Measurements from ENCODE around the gene GALNT14.

GALNT14 gene

DNA sequence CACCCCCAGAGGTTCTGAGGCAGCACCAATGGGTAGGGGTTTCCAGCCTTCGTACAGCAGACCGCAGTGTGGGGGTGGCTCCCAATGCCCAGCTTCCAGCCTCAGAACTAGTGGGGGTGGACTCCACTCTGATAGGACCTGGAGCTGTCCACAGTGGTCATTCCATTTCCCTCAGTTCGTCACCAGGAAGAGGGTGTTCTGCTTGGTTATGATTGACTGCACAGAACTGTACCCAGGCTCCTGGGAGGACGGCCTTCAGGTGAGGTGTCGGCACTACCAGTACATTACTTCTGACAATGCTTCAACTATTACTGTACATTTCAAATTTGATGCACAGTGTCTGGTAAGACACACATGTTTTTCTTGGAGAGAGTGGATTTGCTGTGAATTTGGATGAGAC, 180.6 kb downstream of the GALNT14 start:
- H3K4me2 ChIP-seq (ENCODE audit: low read length, poor library complexity, severe bottlenecking) = no peak overlapping the region
- H2BK5ac ChIP-seq (ENCODE audit: low read depth, low read length, poor library complexity, severe bottlenecking) = no peak overlapping the region
- no peak overlapping the region for H3K4ac ChIP-seq (ENCODE audit: low read depth in 1 of 2, low read length in 2 of 2)
- H4K8ac ChIP-seq (ENCODE audit: low read length) = no peak overlapping the region
- H2BK12ac ChIP-seq (ENCODE audit: low read length in 2 of 2) = no peak overlapping the region
- peaks cover 12% of the 10 kb centered on the region for H3K79me1 ChIP-seq (replicated peaks; ENCODE audit: low read length, poor library complexity, severe bottlenecking)
- no peak overlapping the region for H3K9ac ChIP-seq (ENCODE audit: low read length)
- H3K14ac ChIP-seq (ENCODE audit: low read length in 2 of 2) = no peak overlapping the region
- H2AFZ ChIP-seq (ENCODE audit: low read depth, low read length) = no peak overlapping the region
- H3K18ac ChIP-seq (ENCODE audit: low read depth in 1 of 2, low read length in 2 of 2) = no peak overlapping the region
- H3K4me3 ChIP-seq (ENCODE audit: insufficient read depth in 1 of 2, low read depth in 1 of 2, low read length in 2 of 2) = no peak overlapping the region
- no peak overlapping the region for H2BK120ac ChIP-seq (ENCODE audit: low read depth, low read length)
- peaks cover 0 to 35% of the 10 kb centered on the region in 2 experiments for H3K36me3 ChIP-seq (ENCODE audit: control insufficient read depth in 1 of 2, insufficient read depth in 2 of 2, low read depth in 1 of 2, low read length in 2 of 2)
- peaks cover 12% of the 10 kb centered on the region for H3K4me1 ChIP-seq (ENCODE audit: control insufficient read depth, insufficient read depth, low read depth, low read length)
- H2AK5ac ChIP-seq (ENCODE audit: low read length, severe bottlenecking) = no peak overlapping the region
- peaks cover 0 to 21% of the 10 kb centered on the region in 2 experiments for H3K27me3 ChIP-seq (ENCODE audit: control insufficient read depth in 1 of 2, insufficient read depth in 1 of 2, low read length in 2 of 2)
- no peaks in the 10 kb centered on the region for H3K9me3 ChIP-seq (ENCODE audit: control insufficient read depth, low read length)
- WGBS = 75% methylated on average over 4 of the region's 5 CpGs
- H2BK15ac ChIP-seq (ENCODE audit: low read depth, poor library complexity, severe bottlenecking) = no peak overlapping the region
- no peak overlapping the region for H4K91ac ChIP-seq (ENCODE audit: low read length)
- no peak for DNase-seq
- no peak overlapping the region for H3K27ac ChIP-seq (ENCODE audit: low read length, poor library complexity, severe bottlenecking)
- H3K23ac ChIP-seq (ENCODE audit: low read length in 2 of 2) = no peak overlapping the region

DNA sequence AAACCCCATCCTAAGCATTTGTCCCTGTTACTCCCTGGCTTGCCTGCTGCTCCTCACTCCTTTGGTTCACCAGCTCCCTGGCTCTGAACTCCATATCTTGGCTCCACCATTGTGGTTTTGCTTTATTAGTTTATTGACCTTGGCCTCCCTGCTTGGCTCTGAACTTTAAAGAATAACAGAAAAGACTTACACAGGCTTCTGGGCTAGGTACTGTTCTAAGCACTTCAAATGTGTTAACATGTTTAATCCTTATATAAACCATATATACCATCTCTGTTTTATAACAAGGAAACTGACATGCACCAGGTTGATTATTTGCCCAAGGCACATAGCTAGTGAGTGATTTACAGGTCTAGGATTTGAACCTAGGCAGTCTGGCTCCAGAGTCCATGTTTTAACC, 181.2 kb downstream of the GALNT14 start:
- Histone ChIP-seq H3K14ac (ENCODE audit: low read length in 2 of 2) (no peak overlapping the region), H2BK5ac (ENCODE audit: low read depth, low read length, poor library complexity, severe bottlenecking) (no peak overlapping the region), H3K4me2 (ENCODE audit: low read length, poor library complexity, severe bottlenecking) (no peak overlapping the region), H3K18ac (ENCODE audit: low read depth in 1 of 2, low read length in 2 of 2) (no peak overlapping the region), H3K9ac (ENCODE audit: low read length) (no peak overlapping the region), H3K4me3 (ENCODE audit: insufficient read depth in 1 of 2, low read depth in 1 of 2, low read length in 2 of 2) (no peak overlapping the region), H2BK15ac (ENCODE audit: low read depth, poor library complexity, severe bottlenecking) (no peak overlapping the region), H3K4ac (ENCODE audit: low read depth in 1 of 2, low read length in 2 of 2) (no peak overlapping the region), H2BK12ac (ENCODE audit: low read length in 2 of 2) (no peak overlapping the region), H2BK120ac (ENCODE audit: low read depth, low read length) (no peak overlapping the region), H4K91ac (ENCODE audit: low read length) (no peak overlapping the region), H3K9me3 (ENCODE audit: control insufficient read depth, low read length) (no peaks in the 10 kb centered on the region), H3K79me1 (replicated peaks; ENCODE audit: low read length, poor library complexity, severe bottlenecking) (peaks cover 12% of the 10 kb centered on the region), H3K27me3 (ENCODE audit: control insufficient read depth in 1 of 2, insufficient read depth in 1 of 2, low read length in 2 of 2) (peaks cover 0 to 17% of the 10 kb centered on the region in 2 experiments), H3K4me1 (ENCODE audit: control insufficient read depth, insufficient read depth, low read depth, low read length) (peaks cover 12% of the 10 kb centered on the region), H3K27ac (ENCODE audit: low read length, poor library complexity, severe bottlenecking) (no peak overlapping the region), H4K8ac (ENCODE audit: low read length) (no peak overlapping the region), H3K23ac (ENCODE audit: low read length in 2 of 2) (no peak overlapping the region), H2AK5ac (ENCODE audit: low read length, severe bottlenecking) (no peak overlapping the region), H2AFZ (ENCODE audit: low read depth, low read length) (no peak overlapping the region), H3K36me3 (ENCODE audit: control insufficient read depth in 1 of 2, insufficient read depth in 2 of 2, low read depth in 1 of 2, low read length in 2 of 2) (peaks cover 0 to 31% of the 10 kb centered on the region in 2 experiments)
- no peak for DNase-seq

DNA sequence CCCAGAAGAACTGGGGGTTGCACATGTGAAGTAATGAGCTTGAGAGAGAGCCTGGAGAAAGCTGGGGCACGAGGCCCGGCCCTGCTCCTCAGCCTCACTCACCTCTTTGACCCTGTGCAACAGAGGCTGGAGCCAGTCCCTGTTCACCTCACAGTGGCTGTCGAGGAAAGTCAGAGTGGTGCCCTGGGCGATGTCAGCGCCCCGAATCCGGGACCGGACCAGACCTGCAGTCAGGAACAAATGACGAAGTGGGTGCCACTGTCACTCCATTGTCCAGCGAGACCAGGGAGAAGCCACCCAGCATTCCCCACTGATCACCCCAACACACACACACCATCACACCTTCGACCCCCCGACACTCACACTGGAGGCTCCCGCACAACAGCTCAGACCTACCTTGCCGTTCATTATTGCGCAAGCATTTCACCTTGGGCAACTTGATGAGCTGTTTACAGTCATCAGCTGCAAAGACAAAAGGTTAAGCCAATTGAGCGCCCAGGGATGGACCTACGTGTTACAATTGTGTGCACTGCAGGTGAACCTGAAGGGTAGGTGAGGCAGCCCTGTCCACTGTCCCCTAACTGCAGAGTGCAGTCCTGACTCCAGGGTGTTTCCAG, 182.6 kb downstream of the GALNT14 start:
- Histone ChIP-seq H2BK120ac (ENCODE audit: low read depth, low read length) (no peak overlapping the region), H3K9me3 (ENCODE audit: control insufficient read depth, low read length) (no peaks in the 10 kb centered on the region), H3K4me3 (ENCODE audit: insufficient read depth in 1 of 2, low read depth in 1 of 2, low read length in 2 of 2) (no peak overlapping the region), H3K14ac (ENCODE audit: low read length in 2 of 2) (no peak overlapping the region), H3K4me2 (ENCODE audit: low read length, poor library complexity, severe bottlenecking) (no peak overlapping the region), H2AK5ac (ENCODE audit: low read length, severe bottlenecking) (no peak overlapping the region), H2BK5ac (ENCODE audit: low read depth, low read length, poor library complexity, severe bottlenecking) (no peak overlapping the region), H3K79me1 (replicated peaks; ENCODE audit: low read length, poor library complexity, severe bottlenecking) (peaks cover 11% of the 10 kb centered on the region), H3K9ac (ENCODE audit: low read length) (no peak overlapping the region), H3K27me3 (ENCODE audit: control insufficient read depth in 1 of 2, insufficient read depth in 1 of 2, low read length in 2 of 2) (peaks cover 0 to 15% of the 10 kb centered on the region in 2 experiments), H3K27ac (ENCODE audit: low read length, poor library complexity, severe bottlenecking) (no peak overlapping the region), H3K4ac (ENCODE audit: low read depth in 1 of 2, low read length in 2 of 2) (no peak overlapping the region), H3K36me3 (ENCODE audit: control insufficient read depth in 1 of 2, insufficient read depth in 2 of 2, low read depth in 1 of 2, low read length in 2 of 2) (peaks cover 0 to 35% of the 10 kb centered on the region in 2 experiments), H3K18ac (ENCODE audit: low read depth in 1 of 2, low read length in 2 of 2) (no peak overlapping the region), H2BK15ac (ENCODE audit: low read depth, poor library complexity, severe bottlenecking) (no peak overlapping the region), H3K4me1 (ENCODE audit: control insufficient read depth, insufficient read depth, low read depth, low read length) (peaks cover 12% of the 10 kb centered on the region), H3K23ac (ENCODE audit: low read length in 2 of 2) (no peak overlapping the region), H2AFZ (ENCODE audit: low read depth, low read length) (no peak overlapping the region), H4K91ac (ENCODE audit: low read length) (no peak overlapping the region), H4K8ac (ENCODE audit: low read length) (no peak overlapping the region), H2BK12ac (ENCODE audit: low read length in 2 of 2) (no peak overlapping the region)
- DNase-seq = no peak
- 88% methylated on average over 17 of the region's 17 CpGs for WGBS

DNA sequence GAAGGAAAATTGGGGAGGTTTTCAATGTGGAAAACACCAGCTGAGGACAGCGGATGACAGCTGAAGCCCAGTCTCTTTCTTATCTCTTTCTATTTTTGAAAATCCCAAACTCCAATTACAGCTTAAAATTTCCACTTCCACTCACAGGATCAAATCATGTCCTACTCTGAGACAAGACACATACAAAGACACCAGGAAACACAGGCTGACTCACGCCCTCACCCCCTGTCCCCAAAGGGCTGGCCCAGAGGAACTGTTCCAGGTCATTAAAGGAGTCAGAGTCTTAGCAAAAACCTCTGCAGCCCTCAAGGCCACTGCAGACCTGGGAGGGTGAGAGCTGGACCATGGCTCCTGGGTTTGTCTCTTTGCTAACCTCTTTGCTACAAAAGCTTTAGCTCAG, 187.9 kb downstream of the GALNT14 start:
- peaks cover 5% of the 10 kb centered on the region for H3K79me1 ChIP-seq (replicated peaks; ENCODE audit: low read length, poor library complexity, severe bottlenecking)
- H3K4me2 ChIP-seq (ENCODE audit: low read length, poor library complexity, severe bottlenecking) = no peak overlapping the region
- no peak overlapping the region for H2BK5ac ChIP-seq (ENCODE audit: low read depth, low read length, poor library complexity, severe bottlenecking)
- no peak overlapping the region for H3K14ac ChIP-seq (ENCODE audit: low read length in 2 of 2)
- no peak overlapping the region for H2AK5ac ChIP-seq (ENCODE audit: low read length, severe bottlenecking)
- no peaks in the 10 kb centered on the region for H3K27me3 ChIP-seq (ENCODE audit: control insufficient read depth in 1 of 2, insufficient read depth in 1 of 2, low read length in 2 of 2)
- no peak overlapping the region for H2BK120ac ChIP-seq (ENCODE audit: low read depth, low read length)
- H3K23ac ChIP-seq (ENCODE audit: low read length in 2 of 2) = no peak overlapping the region
- no peak overlapping the region for H4K91ac ChIP-seq (ENCODE audit: low read length)
- no peaks in the 10 kb centered on the region for H3K9me3 ChIP-seq (ENCODE audit: control insufficient read depth, low read length)
- no peak overlapping the region for H2AFZ ChIP-seq (ENCODE audit: low read depth, low read length)
- no peak overlapping the region for H3K4ac ChIP-seq (ENCODE audit: low read depth in 1 of 2, low read length in 2 of 2)
- H2BK12ac ChIP-seq (ENCODE audit: low read length in 2 of 2) = no peak overlapping the region
- H3K27ac ChIP-seq (ENCODE audit: low read length, poor library complexity, severe bottlenecking) = no peak overlapping the region
- H3K18ac ChIP-seq (ENCODE audit: low read depth in 1 of 2, low read length in 2 of 2) = no peak overlapping the region
- no peak overlapping the region for H3K9ac ChIP-seq (ENCODE audit: low read length)
- 82% methylated on average over 2 of the region's 2 CpGs for WGBS
- H3K4me3 ChIP-seq (ENCODE audit: insufficient read depth in 1 of 2, low read depth in 1 of 2, low read length in 2 of 2) = no peak overlapping the region
- no peak for DNase-seq
- peaks cover 0 to 35% of the 10 kb centered on the region in 2 experiments for H3K36me3 ChIP-seq (ENCODE audit: control insufficient read depth in 1 of 2, insufficient read depth in 2 of 2, low read depth in 1 of 2, low read length in 2 of 2)
- H2BK15ac ChIP-seq (ENCODE audit: low read depth, poor library complexity, severe bottlenecking) = no peak overlapping the region
- peaks cover 2% of the 10 kb centered on the region for H3K4me1 ChIP-seq (ENCODE audit: control insufficient read depth, insufficient read depth, low read depth, low read length)
- H4K8ac ChIP-seq (ENCODE audit: low read length) = no peak overlapping the region

All from mesenchymal stem cell (in vitro differentiated cells and primary cell).